ENCODE measurements around the gene JMJD4.

JMJD4 gene, protein sequence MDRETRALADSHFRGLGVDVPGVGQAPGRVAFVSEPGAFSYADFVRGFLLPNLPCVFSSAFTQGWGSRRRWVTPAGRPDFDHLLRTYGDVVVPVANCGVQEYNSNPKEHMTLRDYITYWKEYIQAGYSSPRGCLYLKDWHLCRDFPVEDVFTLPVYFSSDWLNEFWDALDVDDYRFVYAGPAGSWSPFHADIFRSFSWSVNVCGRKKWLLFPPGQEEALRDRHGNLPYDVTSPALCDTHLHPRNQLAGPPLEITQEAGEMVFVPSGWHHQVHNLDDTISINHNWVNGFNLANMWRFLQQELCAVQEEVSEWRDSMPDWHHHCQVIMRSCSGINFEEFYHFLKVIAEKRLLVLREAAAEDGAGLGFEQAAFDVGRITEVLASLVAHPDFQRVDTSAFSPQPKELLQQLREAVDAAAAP

DNA sequence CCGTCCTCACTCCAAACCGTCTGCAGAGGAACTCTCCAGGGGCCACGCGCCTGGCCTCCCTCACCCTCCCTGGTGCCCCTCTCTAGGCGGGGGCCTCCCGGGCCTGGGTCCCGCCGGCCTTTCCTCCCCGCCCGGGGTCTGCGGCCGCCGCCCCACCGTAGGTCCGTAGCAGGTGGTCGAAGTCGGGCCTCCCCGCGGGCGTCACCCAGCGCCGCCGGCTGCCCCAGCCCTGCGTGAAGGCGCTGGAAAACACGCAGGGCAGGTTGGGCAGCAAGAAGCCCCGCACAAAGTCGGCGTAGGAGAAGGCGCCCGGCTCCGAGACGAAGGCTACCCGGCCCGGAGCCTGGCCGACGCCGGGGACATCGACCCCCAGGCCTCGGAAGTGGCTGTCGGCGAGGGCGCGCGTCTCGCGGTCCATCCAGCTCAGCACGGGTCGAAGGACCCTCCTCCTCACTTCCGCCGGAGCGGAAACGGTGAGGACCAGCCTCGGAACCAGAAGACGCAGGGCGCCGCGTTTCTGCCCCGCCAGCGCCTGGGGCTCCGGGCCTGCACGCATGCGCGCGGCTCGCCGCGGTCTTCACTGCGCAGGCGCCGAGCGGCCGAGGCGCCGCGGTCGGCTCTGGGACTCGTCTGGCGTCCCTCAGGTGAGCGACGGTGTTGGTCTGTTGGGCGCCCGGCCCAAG, at the start of gene JMJD4, which contains the start of gene SNAP47:
Gene JMJD4 (minus strand): TSS at position 447 of the 683 bp plus-strand sequence. CDS start 29 bp downstream, at position 418.
Gene SNAP47 (plus strand): TSS at position 580 of the 683 bp plus-strand sequence. CDS start 12,302 bp downstream, outside the sequence.
- peak; percentile 93 for DNase-seq (ENCODE audit: low read depth)
- TF ChIP-seq, protein P1, sequence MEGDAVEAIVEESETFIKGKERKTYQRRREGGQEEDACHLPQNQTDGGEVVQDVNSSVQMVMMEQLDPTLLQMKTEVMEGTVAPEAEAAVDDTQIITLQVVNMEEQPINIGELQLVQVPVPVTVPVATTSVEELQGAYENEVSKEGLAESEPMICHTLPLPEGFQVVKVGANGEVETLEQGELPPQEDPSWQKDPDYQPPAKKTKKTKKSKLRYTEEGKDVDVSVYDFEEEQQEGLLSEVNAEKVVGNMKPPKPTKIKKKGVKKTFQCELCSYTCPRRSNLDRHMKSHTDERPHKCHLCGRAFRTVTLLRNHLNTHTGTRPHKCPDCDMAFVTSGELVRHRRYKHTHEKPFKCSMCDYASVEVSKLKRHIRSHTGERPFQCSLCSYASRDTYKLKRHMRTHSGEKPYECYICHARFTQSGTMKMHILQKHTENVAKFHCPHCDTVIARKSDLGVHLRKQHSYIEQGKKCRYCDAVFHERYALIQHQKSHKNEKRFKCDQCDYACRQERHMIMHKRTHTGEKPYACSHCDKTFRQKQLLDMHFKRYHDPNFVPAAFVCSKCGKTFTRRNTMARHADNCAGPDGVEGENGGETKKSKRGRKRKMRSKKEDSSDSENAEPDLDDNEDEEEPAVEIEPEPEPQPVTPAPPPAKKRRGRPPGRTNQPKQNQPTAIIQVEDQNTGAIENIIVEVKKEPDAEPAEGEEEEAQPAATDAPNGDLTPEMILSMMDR (IDR thresholded peaks at IDR 0.05; ENCODE audit: low read length, missing control alignments), result no peak
- peak within 1 kb of the TSS; percentile 76 for H3K4me3 ChIP-seq (replicated peaks; ENCODE audit: low read depth, low read length)

DNA sequence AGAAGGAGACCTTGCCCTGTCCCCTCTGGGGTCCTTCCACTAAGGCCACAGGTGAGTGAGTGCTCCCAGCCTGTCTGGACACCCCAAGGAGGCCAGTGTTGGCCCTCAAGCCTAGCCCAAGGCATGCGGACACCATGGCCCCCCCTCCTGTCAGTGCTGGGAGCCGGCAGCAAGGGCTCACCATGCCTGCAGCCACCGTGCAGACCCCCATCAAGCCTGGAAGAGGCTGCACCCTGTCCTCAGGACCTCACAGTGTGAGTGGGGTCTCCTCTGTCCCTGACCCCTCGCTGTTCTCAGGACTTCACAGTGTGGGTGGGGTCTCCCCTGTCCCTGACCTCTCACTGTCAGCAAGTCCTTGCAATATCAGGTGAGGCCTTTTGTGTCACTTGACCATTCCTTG, 47.1 kb upstream of the JMJD4 start:
- DNase-seq (ENCODE audit: low read depth), result no peak
- no peak overlapping the region for H3K4me3 ChIP-seq (replicated peaks; ENCODE audit: low read depth, low read length)
- TF ChIP-seq, protein P1 (IDR thresholded peaks at IDR 0.05; ENCODE audit: low read length, missing control alignments), result no peak

DNA sequence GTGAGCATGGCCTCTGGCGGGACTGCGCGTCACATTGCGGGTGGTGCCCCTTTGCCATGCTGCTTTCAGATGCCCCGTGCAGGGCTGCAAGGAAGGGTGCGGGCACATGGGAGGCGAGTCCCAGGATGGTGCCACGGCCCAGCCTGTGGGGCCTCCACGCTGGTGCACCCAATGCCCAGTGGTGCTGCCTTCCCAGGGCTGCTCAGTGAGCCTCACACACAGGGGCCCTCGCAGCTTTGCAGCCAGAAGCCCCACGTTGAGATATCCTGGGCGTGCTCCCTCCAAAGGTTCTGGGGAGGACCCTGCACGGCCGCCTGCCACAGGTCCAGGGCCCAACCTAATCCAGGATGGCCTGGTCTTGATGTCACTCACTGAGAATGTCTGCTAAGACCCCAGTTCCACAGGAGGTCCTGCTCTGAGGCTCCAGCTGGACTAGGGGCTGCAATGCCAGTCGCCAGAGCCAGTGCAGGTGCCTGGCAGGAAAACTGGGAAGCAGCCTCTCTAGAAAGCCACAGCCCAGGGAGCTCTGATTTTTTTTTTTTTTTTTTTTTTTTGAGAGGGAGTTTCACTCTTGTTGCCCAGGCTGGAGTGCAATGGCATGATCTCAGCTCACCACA, 46.3 kb upstream of the JMJD4 start:
- TF ChIP-seq, protein P1 (IDR thresholded peaks at IDR 0.05; ENCODE audit: low read length, missing control alignments), result no peak
- no peak for DNase-seq (ENCODE audit: low read depth)
- no peak overlapping the region for H3K4me3 ChIP-seq (replicated peaks; ENCODE audit: low read depth, low read length)

DNA sequence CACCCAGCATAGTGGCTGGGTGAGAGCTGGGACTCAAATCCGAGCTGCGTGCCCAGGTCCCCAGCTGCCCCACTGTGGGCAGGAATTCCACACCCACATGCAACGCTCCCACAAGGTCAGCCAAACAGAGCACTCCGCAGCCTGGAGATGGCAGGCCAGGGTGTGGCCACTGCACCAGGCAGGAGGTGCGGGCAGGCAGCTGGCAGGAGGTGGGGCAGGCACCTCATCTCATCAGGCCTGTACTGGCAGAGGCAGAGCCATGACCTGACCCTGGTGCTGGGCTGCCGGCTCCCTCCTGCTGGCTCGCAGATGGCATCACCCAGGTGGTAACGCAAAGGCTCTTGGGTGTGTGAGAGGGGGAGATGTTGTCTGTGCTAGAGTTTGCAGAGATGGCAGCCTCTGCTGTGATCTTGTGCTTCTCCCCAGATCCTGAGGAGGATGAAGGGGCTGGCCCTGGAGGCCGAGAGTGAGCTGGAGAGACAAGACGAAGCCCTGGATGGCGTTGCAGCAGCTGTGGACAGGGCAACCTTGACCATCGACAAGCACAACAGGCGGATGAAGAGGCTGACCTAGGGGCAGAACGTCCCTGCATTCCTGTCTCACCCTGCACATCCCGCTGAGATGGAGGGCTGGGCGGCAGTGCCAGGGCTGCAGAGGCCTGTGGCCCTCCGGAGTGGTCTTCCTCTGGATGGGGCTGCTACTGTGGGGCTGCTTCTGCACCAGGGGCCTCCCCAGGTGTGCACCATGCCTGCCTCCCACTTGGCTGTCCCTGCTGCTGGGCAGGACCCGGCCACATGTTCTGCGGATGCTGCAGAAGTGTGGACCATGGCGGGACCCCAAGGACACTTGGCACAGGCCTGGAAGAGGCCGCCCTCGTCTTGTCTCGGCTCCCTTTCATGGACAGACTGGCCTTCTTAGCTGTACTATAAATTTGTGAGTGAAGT, 45.3 kb upstream of the JMJD4 start:
- no peak for DNase-seq (ENCODE audit: low read depth)
- H3K4me3 ChIP-seq (replicated peaks; ENCODE audit: low read depth, low read length), result no peak overlapping the region
- TF ChIP-seq, protein P1 (IDR thresholded peaks at IDR 0.05; ENCODE audit: low read length, missing control alignments), result no peak

DNA sequence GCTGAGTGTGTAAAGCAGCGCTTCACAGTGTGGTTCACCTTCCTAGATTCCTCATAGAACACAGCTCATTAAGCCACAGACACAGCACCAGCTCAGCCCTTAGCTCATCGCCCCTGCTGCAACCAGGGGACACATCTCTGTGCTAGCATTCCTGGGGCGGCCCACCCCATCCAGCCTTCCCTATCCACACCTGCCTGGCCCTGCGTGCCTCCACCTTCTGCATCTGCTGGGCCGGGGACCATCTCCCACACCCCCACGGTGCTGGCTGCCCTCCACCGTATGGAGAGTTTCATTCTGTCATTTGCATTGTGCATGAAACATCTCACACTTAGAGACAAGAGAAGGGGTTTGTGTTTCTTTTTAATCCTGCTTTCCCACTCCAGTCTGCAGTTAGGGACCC, 44.6 kb upstream of the JMJD4 start:
- TF ChIP-seq, protein P1 (IDR thresholded peaks at IDR 0.05; ENCODE audit: low read length, missing control alignments), result no peak
- no peak overlapping the region for H3K4me3 ChIP-seq (replicated peaks; ENCODE audit: low read depth, low read length)
- no peak for DNase-seq (ENCODE audit: low read depth)

DNA sequence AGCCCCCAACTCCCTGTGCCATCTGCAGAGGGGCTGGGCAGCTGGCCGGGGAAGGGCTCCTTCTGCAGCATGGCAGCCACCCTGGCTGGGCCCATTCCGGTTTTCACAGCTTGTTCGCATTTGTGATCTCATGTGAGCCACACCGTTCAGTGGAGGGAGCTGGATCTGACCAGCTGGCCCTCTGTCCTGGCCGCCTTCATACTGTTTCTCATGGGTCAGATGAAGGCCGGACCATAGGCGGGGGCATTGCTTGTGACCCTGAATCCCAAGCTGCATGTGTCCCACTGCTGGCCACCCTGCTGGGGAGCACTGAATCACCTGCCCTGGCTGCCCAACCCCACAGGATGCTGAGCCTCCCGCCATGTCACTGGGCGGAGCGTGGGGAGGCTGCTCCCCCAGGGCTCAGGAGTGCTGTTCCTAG, 43.9 kb upstream of the JMJD4 start:
- no peak overlapping the region for H3K4me3 ChIP-seq (replicated peaks; ENCODE audit: low read depth, low read length)
- DNase-seq (ENCODE audit: low read depth), result no peak
- TF ChIP-seq, protein P1 (IDR thresholded peaks at IDR 0.05; ENCODE audit: low read length, missing control alignments), result no peak
